ENCODE data around the gene BAZ2B.
"Not testable (repeated sequence)": the region's sequence is repeated elsewhere in the genome, so short reads cannot be mapped to it uniquely, and the experiment has no call there.

The BAZ2B gene

GRCh38 chr2:159546039-159546438, 70.3 kb downstream of the BAZ2B start:
- H3K4me3 ChIP-seq (replicated peaks; ENCODE audit: low read depth, low read length) = no peak overlapping the region
- no peak for DNase-seq (ENCODE audit: extremely low read depth, low read depth)
- no peak for TF ChIP-seq CTCF (IDR thresholded peaks at IDR 0.05; ENCODE audit: low read depth, low read length, missing control alignments)

- H3K4me3 ChIP-seq (replicated peaks; ENCODE audit: low read depth, low read length) = no peak overlapping the region
- no peak for DNase-seq (ENCODE audit: extremely low read depth, low read depth)
- no peak for TF ChIP-seq CTCF (IDR thresholded peaks at IDR 0.05; ENCODE audit: low read depth, low read length, missing control alignments)
These were observed 71.3 kb downstream of the BAZ2B start for GRCh38 chr2:159545085-159545484.

GRCh38 chr2:159542101-159542500, 74.2 kb downstream of the BAZ2B start:
- H3K4me3 ChIP-seq (replicated peaks; ENCODE audit: low read depth, low read length) = no peak overlapping the region
- no peak for DNase-seq (ENCODE audit: extremely low read depth, low read depth)
- TF ChIP-seq CTCF (IDR thresholded peaks at IDR 0.05; ENCODE audit: low read depth, low read length, missing control alignments) = no peak

- TF ChIP-seq CTCF (IDR thresholded peaks at IDR 0.05; ENCODE audit: low read depth, low read length, missing control alignments) = no peak
- DNase-seq (ENCODE audit: extremely low read depth, low read depth) = no peak
- no peak overlapping the region for H3K4me3 ChIP-seq (replicated peaks; ENCODE audit: low read depth, low read length)
These were observed 76.6 kb downstream of the BAZ2B start for GRCh38 chr2:159539701-159540100.

DNA sequence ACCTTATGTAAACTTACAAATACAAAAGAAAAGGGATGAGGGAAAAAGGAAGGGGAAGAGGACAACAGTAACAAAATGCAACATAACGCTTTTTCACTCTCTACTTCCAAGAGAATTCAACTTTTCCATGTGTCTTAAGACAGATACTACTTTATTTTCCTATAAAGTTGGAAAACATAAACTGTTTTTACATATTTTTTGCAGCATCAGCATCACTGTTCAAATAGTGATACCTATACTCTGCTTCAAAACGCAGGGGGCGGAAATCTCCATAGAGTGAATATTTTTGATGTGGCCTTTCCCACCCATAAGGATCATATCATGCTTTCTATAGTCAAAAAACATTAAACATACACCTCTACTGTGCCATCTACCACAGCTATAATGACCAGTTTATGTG, 77.5 kb downstream of the BAZ2B start:
- no peak overlapping the region for H3K4me3 ChIP-seq (replicated peaks; ENCODE audit: low read depth, low read length)
- DNase-seq (ENCODE audit: extremely low read depth, low read depth) = no peak
- TF ChIP-seq CTCF (IDR thresholded peaks at IDR 0.05; ENCODE audit: low read depth, low read length, missing control alignments) = no peak

- not testable (repeated sequence) for DNase-seq (ENCODE audit: extremely low read depth, low read depth); H3K4me3 ChIP-seq (replicated peaks; ENCODE audit: low read depth, low read length)
These were observed 81.1 kb downstream of the BAZ2B start for GRCh38 chr2:159535261-159535660.

DNA sequence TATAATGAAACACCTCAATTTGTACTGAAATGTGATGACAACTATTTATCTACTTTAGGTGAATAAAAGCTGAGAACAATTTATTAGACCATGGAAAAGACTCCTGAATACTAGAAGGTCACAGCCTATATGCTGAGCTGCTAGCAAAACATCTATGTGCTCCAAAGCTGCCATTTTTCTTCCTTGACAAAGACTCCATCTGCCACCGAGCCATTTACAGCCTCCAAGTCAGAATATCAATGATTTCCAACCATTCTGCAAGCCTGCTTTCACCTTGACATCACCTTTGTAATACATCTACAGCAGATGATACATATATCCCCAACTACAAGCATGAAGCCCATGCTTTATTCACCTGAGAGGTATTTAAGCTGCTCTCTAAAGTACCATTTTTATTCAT, 84.9 kb downstream of the BAZ2B start:
- DNase-seq (ENCODE audit: extremely low read depth, low read depth) = no peak
- no peak for TF ChIP-seq CTCF (IDR thresholded peaks at IDR 0.05; ENCODE audit: low read depth, low read length, missing control alignments)
- no peak overlapping the region for H3K4me3 ChIP-seq (replicated peaks; ENCODE audit: low read depth, low read length)
